Stomach (tissue), 4 donors: ENCODE data around the gene SCGB1D1.

Experiments used
- EP300 ChIP-seq: sonication (generic); formaldehyde crosslinking; IDR thresholded peaks from one replicate; pipeline ENCODE4 v1.6.1; 2017; ENCODE audit warnings: antibody characterized with exemption
- POLR2A ChIP-seq, 4 donors: fragments of 450-650 bp; IDR thresholded peaks; one replicate each; pipeline ENCODE4 v1.6.1; 2016; ENCODE audit warnings: antibody characterized with exemption in 4 of 4, control low read depth in 2 of 4, mild to moderate bottlenecking in 1 of 4, moderate library complexity in 1 of 4
- POLR2AphosphoS5 ChIP-seq, 3 donors: sonication (generic); formaldehyde crosslinking; IDR thresholded peaks; one replicate each; pipeline ENCODE4 v1.6.1; 2016; ENCODE audit warnings: antibody characterized with exemption in 3 of 3
- TF ChIP-seq, protein P1 (sequence below), 7 experiments: fragments of 450-650 bp in 4 of 7; fragments of 200-600 bp in 3 of 7; sonication (generic) in 3 of 7; IDR thresholded peaks; one replicate each; pipeline ENCODE4 v1.5.1; 2016 to 2019; ENCODE audit warnings: antibody characterized with exemption in 7 of 7, control low read depth in 2 of 7, mild to moderate bottlenecking in 1 of 7

DNA sequence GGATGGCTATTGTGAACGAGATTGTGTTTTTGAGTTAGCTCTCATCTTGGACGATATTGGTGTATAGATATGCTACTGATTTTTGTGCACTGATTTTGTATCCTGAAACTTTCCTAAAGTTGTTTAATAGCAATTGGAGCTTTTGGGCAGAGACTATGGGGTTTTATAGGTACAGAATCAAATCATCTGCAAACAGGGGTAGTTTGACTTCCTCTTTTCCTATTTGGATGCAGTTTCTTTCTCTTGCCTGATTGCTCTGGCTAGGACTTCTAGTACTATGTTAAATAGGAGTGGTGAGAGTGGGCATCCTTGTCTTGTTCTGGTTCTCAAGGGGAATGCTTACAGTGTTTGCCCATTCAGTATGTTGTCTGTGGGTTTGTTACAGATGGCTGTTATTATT, 8.9 kb upstream of the SCGB1D1 start:
- TF ChIP-seq, protein P1, sequence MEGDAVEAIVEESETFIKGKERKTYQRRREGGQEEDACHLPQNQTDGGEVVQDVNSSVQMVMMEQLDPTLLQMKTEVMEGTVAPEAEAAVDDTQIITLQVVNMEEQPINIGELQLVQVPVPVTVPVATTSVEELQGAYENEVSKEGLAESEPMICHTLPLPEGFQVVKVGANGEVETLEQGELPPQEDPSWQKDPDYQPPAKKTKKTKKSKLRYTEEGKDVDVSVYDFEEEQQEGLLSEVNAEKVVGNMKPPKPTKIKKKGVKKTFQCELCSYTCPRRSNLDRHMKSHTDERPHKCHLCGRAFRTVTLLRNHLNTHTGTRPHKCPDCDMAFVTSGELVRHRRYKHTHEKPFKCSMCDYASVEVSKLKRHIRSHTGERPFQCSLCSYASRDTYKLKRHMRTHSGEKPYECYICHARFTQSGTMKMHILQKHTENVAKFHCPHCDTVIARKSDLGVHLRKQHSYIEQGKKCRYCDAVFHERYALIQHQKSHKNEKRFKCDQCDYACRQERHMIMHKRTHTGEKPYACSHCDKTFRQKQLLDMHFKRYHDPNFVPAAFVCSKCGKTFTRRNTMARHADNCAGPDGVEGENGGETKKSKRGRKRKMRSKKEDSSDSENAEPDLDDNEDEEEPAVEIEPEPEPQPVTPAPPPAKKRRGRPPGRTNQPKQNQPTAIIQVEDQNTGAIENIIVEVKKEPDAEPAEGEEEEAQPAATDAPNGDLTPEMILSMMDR (IDR thresholded peaks at IDR 0.05), result no peak
- TF ChIP-seq POLR2AphosphoS5 (IDR thresholded peaks at IDR 0.05) (no peak), EP300 (no peak), POLR2A (IDR thresholded peaks at IDR 0.05) (no peak)
